ENCODE data around the gene AUTS2. TPM values are rescaled to one million over a fixed set of nuclear protein-coding genes. Genes with fewer than 3 reads are reported as not detected.

The AUTS2 gene
- total and polyA plus RNA-seq, 2 donors (not counting 1 experiment from before 2014, with no cell fraction given): 0.60 to 9.1 TPM

- H3K27me3 ChIP-seq (ENCODE audit: control insufficient read depth, insufficient read depth, low read length): no peaks in the 10 kb centered on the region
- H3K9ac ChIP-seq (ENCODE audit: insufficient read depth, low read length): no peak overlapping the region
- H3K4me1 ChIP-seq (ENCODE audit: control insufficient read depth, extremely low read depth, insufficient read depth, low read length): no peaks in the 10 kb centered on the region
- no peaks in the 10 kb centered on the region for H4K20me1 ChIP-seq (ENCODE audit: control insufficient read depth, extremely low read depth, insufficient read depth, low read length)
- no peaks in the 10 kb centered on the region for H3K79me2 ChIP-seq (ENCODE audit: control insufficient read depth, insufficient read depth, low read length)
- peak in 1 of 2 donors; percentile 58 for DNase-seq (ENCODE audit: low read depth in 2 of 2)
- H3K27ac ChIP-seq (ENCODE audit: insufficient read depth, low read length): no peak overlapping the region
- H2AFZ ChIP-seq (ENCODE audit: low read length): no peak overlapping the region
- no peak for TF ChIP-seq EZH2 (IDR thresholded peaks at IDR 0.05; ENCODE audit: low read length, missing control alignments)
- TF ChIP-seq CTCF (conservative IDR thresholded peaks at IDR 0.05 in 1 of 2, IDR thresholded peaks at IDR 0.05 in 1 of 2; ENCODE audit: low read depth in 1 of 2, low read length in 2 of 2): no peak
- H3K4me3 ChIP-seq (replicated peaks in 1 of 4; ENCODE audit: control extremely low read depth in 1 of 4, insufficient read depth in 1 of 4, low read depth in 3 of 4, low read length in 4 of 4): no peak overlapping the region
- no peak overlapping the region for H3K4me2 ChIP-seq (ENCODE audit: extremely low read depth, insufficient read depth, low read length)
- H3K36me3 ChIP-seq (ENCODE audit: control insufficient read depth, insufficient read depth, low read length): no peaks in the 10 kb centered on the region
- no peaks in the 10 kb centered on the region for H3K9me3 ChIP-seq (ENCODE audit: control insufficient read depth, insufficient read depth, low read depth, low read length)
Observed at GRCh38 chr7:69756235-69756634, 158.0 kb downstream of the AUTS2 start.

GRCh38 chr7:69757528-69757927, 159.3 kb downstream of the AUTS2 start:
- TF ChIP-seq EZH2 (IDR thresholded peaks at IDR 0.05; ENCODE audit: low read length, missing control alignments) (no peak), CTCF (conservative IDR thresholded peaks at IDR 0.05 in 1 of 2, IDR thresholded peaks at IDR 0.05 in 1 of 2; ENCODE audit: low read depth in 1 of 2, low read length in 2 of 2) (no peak)
- H3K4me1 ChIP-seq (ENCODE audit: control insufficient read depth, extremely low read depth, insufficient read depth, low read length): no peaks in the 10 kb centered on the region
- DNase-seq (ENCODE audit: low read depth in 2 of 2): no peak
- H3K9ac ChIP-seq (ENCODE audit: insufficient read depth, low read length): no peak overlapping the region
- no peak overlapping the region for H3K4me2 ChIP-seq (ENCODE audit: extremely low read depth, insufficient read depth, low read length)
- H4K20me1 ChIP-seq (ENCODE audit: control insufficient read depth, extremely low read depth, insufficient read depth, low read length): no peaks in the 10 kb centered on the region
- no peaks in the 10 kb centered on the region for H3K9me3 ChIP-seq (ENCODE audit: control insufficient read depth, insufficient read depth, low read depth, low read length)
- H3K27me3 ChIP-seq (ENCODE audit: control insufficient read depth, insufficient read depth, low read length): no peaks in the 10 kb centered on the region
- no peaks in the 10 kb centered on the region for H3K36me3 ChIP-seq (ENCODE audit: control insufficient read depth, insufficient read depth, low read length)
- H3K79me2 ChIP-seq (ENCODE audit: control insufficient read depth, insufficient read depth, low read length): no peaks in the 10 kb centered on the region
- H3K4me3 ChIP-seq (replicated peaks in 1 of 4; ENCODE audit: control extremely low read depth in 1 of 4, insufficient read depth in 1 of 4, low read depth in 3 of 4, low read length in 4 of 4): no peak overlapping the region
- no peak overlapping the region for H3K27ac ChIP-seq (ENCODE audit: insufficient read depth, low read length)
- H2AFZ ChIP-seq (ENCODE audit: low read length): no peak overlapping the region

GRCh38 chr7:69757981-69758430, 159.7 kb downstream of the AUTS2 start:
- Histone ChIP-seq H3K4me1 (ENCODE audit: control insufficient read depth, extremely low read depth, insufficient read depth, low read length) (no peaks in the 10 kb centered on the region), H3K27ac (ENCODE audit: insufficient read depth, low read length) (no peak overlapping the region), H3K27me3 (ENCODE audit: control insufficient read depth, insufficient read depth, low read length) (no peaks in the 10 kb centered on the region), H3K4me2 (ENCODE audit: extremely low read depth, insufficient read depth, low read length) (no peak overlapping the region), H3K9ac (ENCODE audit: insufficient read depth, low read length) (no peak overlapping the region), H3K4me3 (replicated peaks in 1 of 4; ENCODE audit: control extremely low read depth in 1 of 4, insufficient read depth in 1 of 4, low read depth in 3 of 4, low read length in 4 of 4) (no peak overlapping the region), H4K20me1 (ENCODE audit: control insufficient read depth, extremely low read depth, insufficient read depth, low read length) (no peaks in the 10 kb centered on the region), H3K9me3 (ENCODE audit: control insufficient read depth, insufficient read depth, low read depth, low read length) (no peaks in the 10 kb centered on the region), H2AFZ (ENCODE audit: low read length) (no peak overlapping the region), H3K36me3 (ENCODE audit: control insufficient read depth, insufficient read depth, low read length) (no peaks in the 10 kb centered on the region), H3K79me2 (ENCODE audit: control insufficient read depth, insufficient read depth, low read length) (no peaks in the 10 kb centered on the region)
- TF ChIP-seq EZH2 (IDR thresholded peaks at IDR 0.05; ENCODE audit: low read length, missing control alignments) (no peak), CTCF (conservative IDR thresholded peaks at IDR 0.05 in 1 of 2, IDR thresholded peaks at IDR 0.05 in 1 of 2; ENCODE audit: low read depth in 1 of 2, low read length in 2 of 2) (no peak)
- DNase-seq (ENCODE audit: low read depth in 2 of 2): peak; percentile 69 to 80
